H9 (cell line): ENCODE measurements around the gene HIPK2. TPM values are rescaled to one million over a fixed set of nuclear protein-coding genes. Genes with fewer than 3 reads are reported as not detected.

Experiments
- DNase-seq: peaks from one replicate; pipeline ENCODE4 v3.0.0-alpha.2; 2017
- H2AFZ ChIP-seq: one replicate; pipeline ENCODE4 v1.6.1; 2013; ENCODE audit warnings: mild to moderate bottlenecking, low read length, control low read depth, moderate library complexity
- H2AK5ac ChIP-seq: 2 replicates; pipeline ENCODE4 v1.6.1; 2013; ENCODE audit warnings: low read length, control low read depth, mixed read lengths; ENCODE audit not compliant: insufficient read length
- H2BK120ac ChIP-seq: one replicate; pipeline ENCODE4 v1.6.1; 2013; ENCODE audit warnings: low read depth, mild to moderate bottlenecking, low read length, control low read depth, inconsistent platforms; ENCODE audit not compliant: poor library complexity, severe bottlenecking
- H2BK12ac ChIP-seq: 2 replicates; pipeline ENCODE4 v1.6.1; 2013; ENCODE audit warnings: low read length, control low read depth, mixed read lengths, low read depth; ENCODE audit not compliant: insufficient read length
- H2BK15ac ChIP-seq: 2 replicates; pipeline ENCODE4 v1.6.1; 2013; ENCODE audit warnings: low read depth, low read length, control low read depth
- H2BK20ac ChIP-seq: one replicate; pipeline ENCODE4 v1.6.1; 2013; ENCODE audit warnings: low read depth, mild to moderate bottlenecking, low read length, control low read depth, inconsistent platforms; ENCODE audit not compliant: poor library complexity, severe bottlenecking
- H2BK5ac ChIP-seq: 2 replicates; pipeline ENCODE4 v1.6.1; 2013; ENCODE audit warnings: low read length, control low read depth, mixed read lengths; ENCODE audit not compliant: insufficient read length
- H3K14ac ChIP-seq: 2 replicates; pipeline ENCODE4 v1.6.1; 2013; ENCODE audit warnings: low read length, control low read depth; ENCODE audit not compliant: insufficient read depth
- H3K18ac ChIP-seq: 2 replicates; pipeline ENCODE4 v1.6.1; 2013; ENCODE audit warnings: low read depth, mild to moderate bottlenecking, mixed read lengths, low read length, control low read depth; ENCODE audit not compliant: insufficient read length
- H3K23ac ChIP-seq: 2 replicates; pipeline ENCODE4 v1.6.1; 2013; ENCODE audit warnings: low read length, control low read depth, mixed read lengths, low read depth; ENCODE audit not compliant: insufficient read length
- H3K23me2 ChIP-seq: 2 replicates; pipeline ENCODE4 v1.6.1; 2013; ENCODE audit warnings: low read depth, mild to moderate bottlenecking, mixed read lengths, low read length, control low read depth; ENCODE audit not compliant: insufficient read length, poor library complexity, severe bottlenecking
- H3K27ac ChIP-seq: 2 replicates; pipeline ENCODE4 v1.5.1; 2013; ENCODE audit warnings: low read length, control low read depth, mixed read lengths, low read depth; ENCODE audit not compliant: insufficient read length
- H3K27me3 ChIP-seq: 2 replicates; pipeline ENCODE4 v1.6.1; 2013; ENCODE audit warnings: low read length, control low read depth, inconsistent platforms; ENCODE audit not compliant: insufficient read depth
- H3K4ac ChIP-seq: 2 replicates; pipeline ENCODE4 v1.6.1; 2013; ENCODE audit warnings: low read depth, mild to moderate bottlenecking, control low read depth, inconsistent platforms, low read length, moderate library complexity
- H3K4me1 ChIP-seq: 2 replicates; pipeline ENCODE4 v1.6.1; 2013; ENCODE audit warnings: low read length, control low read depth, inconsistent platforms; ENCODE audit not compliant: insufficient read depth
- H3K4me2 ChIP-seq: 2 replicates; pipeline ENCODE4 v1.6.1; 2013; ENCODE audit warnings: low read length, control low read depth, mixed read lengths; ENCODE audit not compliant: insufficient read length, insufficient read depth
- H3K56ac ChIP-seq: 2 replicates; pipeline ENCODE4 v1.6.1; 2013; ENCODE audit warnings: low read depth, mild to moderate bottlenecking, mixed read lengths, low read length, control low read depth; ENCODE audit not compliant: insufficient read length
- H3K79me1 ChIP-seq: 2 replicates; pipeline ENCODE4 v1.6.1; 2013; ENCODE audit warnings: low read depth, mild to moderate bottlenecking, moderate library complexity, low read length, control low read depth, inconsistent platforms; ENCODE audit not compliant: insufficient read depth, poor library complexity, severe bottlenecking
- H3K79me2 ChIP-seq: 2 replicates; pipeline ENCODE4 v1.6.1; 2013; ENCODE audit warnings: low read length, control low read depth, inconsistent platforms; ENCODE audit not compliant: insufficient read depth
- H3K9ac ChIP-seq: 2 replicates; pipeline ENCODE4 v1.6.1; 2013; ENCODE audit warnings: low read length, control low read depth, mixed read lengths; ENCODE audit not compliant: insufficient read length; ENCODE audit errors: extremely low read depth
- H3K9me3 ChIP-seq: one replicate; pipeline ENCODE4 v1.6.1; 2013; ENCODE audit warnings: low read depth, low read length, inconsistent platforms; ENCODE audit not compliant: control insufficient read depth
- H3T11ph ChIP-seq: one replicate; pipeline ENCODE4 v1.6.1; 2013; ENCODE audit warnings: mild to moderate bottlenecking, low read length, control low read depth, inconsistent platforms
- H4K20me1 ChIP-seq: one replicate; pipeline ENCODE4 v1.6.1; 2013; ENCODE audit not compliant: control insufficient read depth, insufficient read length, insufficient read depth
- H4K5ac ChIP-seq: 2 replicates; pipeline ENCODE4 v1.6.1; 2013; ENCODE audit warnings: low read depth, mild to moderate bottlenecking, mixed read lengths, low read length, control low read depth; ENCODE audit not compliant: insufficient read length
- H4K8ac ChIP-seq: replicated peaks from 2 replicates; pipeline ENCODE4 v1.6.1; 2013; ENCODE audit warnings: low read length, control low read depth, mixed read lengths, low read depth; ENCODE audit not compliant: insufficient read length
- H4K91ac ChIP-seq: 2 replicates; pipeline ENCODE4 v1.6.1; 2013; ENCODE audit warnings: low read depth, mild to moderate bottlenecking, moderate library complexity, mixed read lengths, low read length, control low read depth; ENCODE audit not compliant: insufficient read length
- H3K27ac Mint-ChIP-seq, 3 experiments: 2 replicates in 2 of 3; 3 replicates in 1 of 3; pipeline ENCODE4 v1.8.0; 2020 to 2021; ENCODE audit warnings: mixed read lengths in 3 of 3, mild to moderate bottlenecking in 1 of 3, moderate library complexity in 1 of 3
- H3K27me3 Mint-ChIP-seq: 2 replicates; pipeline ENCODE4 v1.8.0; 2021; ENCODE audit warnings: low read depth, mild to moderate bottlenecking, moderate library complexity, mixed read lengths
- H3K36me3 Mint-ChIP-seq, 3 experiments: 2 replicates in 2 of 3; 3 replicates in 1 of 3; pipeline ENCODE4 v1.8.0; 2020 to 2021; ENCODE audit warnings: low read depth in 3 of 3, mixed read lengths in 3 of 3; ENCODE audit not compliant: insufficient read depth in 1 of 3
- H3K4me1 Mint-ChIP-seq, 2 experiments: 2 replicates each; pipeline ENCODE4 v1.8.0; 2020; ENCODE audit warnings: mixed read lengths in 2 of 2
- H3K4me3 Mint-ChIP-seq, 2 experiments: 2 replicates in 1 of 2; 3 replicates in 1 of 2; pipeline ENCODE4 v1.8.0; 2020 to 2021; ENCODE audit warnings: mild to moderate bottlenecking in 2 of 2, mixed read lengths in 2 of 2, moderate library complexity in 1 of 2
- H3K9me3 Mint-ChIP-seq, 2 experiments: 2 replicates in 1 of 2; 3 replicates in 1 of 2; pipeline ENCODE4 v1.8.0; 2020; ENCODE audit warnings: mild to moderate bottlenecking in 2 of 2, mixed read lengths in 2 of 2, moderate library complexity in 1 of 2
- CTCF ChIP-seq: fragments of 200-600 bp; sonication (generic); conservative IDR thresholded peaks from 3 replicates; pipeline ENCODE4 v1.8.0; 2021; ENCODE audit warnings: antibody characterized with exemption, mild to moderate bottlenecking
- WGBS: extraction: QIAGEN DNeasy Blood & Tissue Kit; methylation state at CpG from one replicate; pipeline ENCODE4 v1.1.7; 2013; ENCODE audit warnings: missing lambda C conversion rate, low lambda C conversion rate, mixed read lengths; ENCODE audit not compliant: insufficient read length; ENCODE audit errors: extremely low coverage; 5-methylcytosine and 5-hydroxymethylcytosine counted together
- total RNA-seq: library from RNA; stranded (reverse); gene quantifications from 2 replicates; pipeline ENCODE4 v1.2.1, GENCODE V29; 2021

The HIPK2 gene
- total RNA-seq, 1 experiment from 2014 or later: 21.9 TPM

DNA sequence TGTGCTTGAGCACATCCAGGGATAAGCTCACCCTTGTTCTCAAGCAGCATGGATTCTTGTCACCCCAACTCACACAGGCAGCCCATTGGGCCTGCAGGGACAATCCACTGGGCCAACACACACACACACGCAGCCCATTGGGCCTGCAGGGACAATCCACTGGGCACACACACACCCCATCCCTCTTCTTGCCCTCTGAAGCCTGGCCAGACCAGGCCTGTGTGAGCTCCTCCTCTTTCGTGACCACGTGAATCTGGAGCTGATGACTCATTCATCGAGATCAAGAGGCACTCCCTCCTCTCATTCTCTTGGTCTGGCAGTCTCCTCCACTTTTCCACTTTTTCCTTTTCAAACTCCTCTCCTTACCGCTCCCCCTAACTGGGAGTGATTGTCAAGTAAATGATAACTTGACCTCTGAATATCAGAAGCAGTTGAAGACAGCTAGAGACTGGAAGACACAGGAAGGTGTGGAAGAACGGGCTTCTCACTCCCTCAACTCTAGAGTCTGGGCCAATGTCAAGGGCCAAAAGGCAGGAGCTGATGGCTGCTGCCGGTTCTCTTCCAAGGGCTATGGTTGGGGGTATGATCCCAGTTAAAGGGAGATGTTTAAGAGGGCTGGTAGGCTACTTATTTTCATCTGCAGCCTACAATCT, 89.7 kb downstream of the HIPK2 start:
- no CpG with 5 or more reads among the region's 7 CpGs for WGBS
- H2BK12ac ChIP-seq: no peak overlapping the region
- H3K9ac ChIP-seq: no peak overlapping the region
- Mint-ChIP-seq H3K27me3 (no peaks in the 10 kb centered on the region; the same call in none of the 2 replicates), H3K4me1 (peaks cover 13 to 17% of the 10 kb centered on the region in 2 experiments), H3K27ac (peak overlapping the region; percentile 7 to 42 (median 7); a peak in 3 of 7 replicates), H3K4me3 (no peak overlapping the region), H3K36me3 (peaks cover 2 to 11% (median 9%) of the 10 kb centered on the region in 3 experiments), H3K9me3 (peaks cover 12 to 13% of the 10 kb centered on the region in 2 experiments)
- no peak overlapping the region; the same call in 1 of the 2 replicates for H3K14ac ChIP-seq
- H2AK5ac ChIP-seq: no peak overlapping the region
- H2AFZ ChIP-seq: no peak overlapping the region
- H3K23ac ChIP-seq: no peak overlapping the region
- H3K79me2 ChIP-seq: no peaks in the 10 kb centered on the region
- no peak overlapping the region for H2BK15ac ChIP-seq
- H4K20me1 ChIP-seq: no peaks in the 10 kb centered on the region
- no peak overlapping the region for H4K91ac ChIP-seq
- no peak overlapping the region for H4K8ac ChIP-seq
- H3K4me2 ChIP-seq: no peak overlapping the region
- no peak overlapping the region for H3K18ac ChIP-seq
- H3K79me1 ChIP-seq: no peaks in the 10 kb centered on the region
- H3K4ac ChIP-seq: no peak overlapping the region
- peaks cover 2% of the 10 kb centered on the region; the same call in 1 of the 2 replicates for H3K4me1 ChIP-seq
- DNase-seq: peak; percentile 49
- no peaks in the 10 kb centered on the region for H3K27me3 ChIP-seq
- no peak overlapping the region for H3T11ph ChIP-seq
- peaks cover 6% of the 10 kb centered on the region for H3K9me3 ChIP-seq
- no peak overlapping the region for H2BK5ac ChIP-seq
- H3K27ac ChIP-seq: no peak overlapping the region
- no peaks in the 10 kb centered on the region for H3K23me2 ChIP-seq
- H3K56ac ChIP-seq: no peak overlapping the region
- H4K5ac ChIP-seq: no peak overlapping the region
- no peak overlapping the region for H2BK20ac ChIP-seq
- no peak for TF ChIP-seq CTCF
- no peak overlapping the region for H2BK120ac ChIP-seq
